GM21360 (cell line): ENCODE results near the gene CRHBP.
"Not testable (repeated sequence)": the region's sequence is repeated elsewhere in the genome, so short reads cannot be mapped to it uniquely, and the experiment has no call there.

Experiments
- ATAC-seq: cut with Tn5 transposase; IDR thresholded peaks from one replicate; pipeline ENCODE4 v1.9.1; 2021; ENCODE audit warnings: mild to moderate bottlenecking, moderate library complexity; ENCODE audit not compliant: unreplicated experiment

The CRHBP gene

DNA sequence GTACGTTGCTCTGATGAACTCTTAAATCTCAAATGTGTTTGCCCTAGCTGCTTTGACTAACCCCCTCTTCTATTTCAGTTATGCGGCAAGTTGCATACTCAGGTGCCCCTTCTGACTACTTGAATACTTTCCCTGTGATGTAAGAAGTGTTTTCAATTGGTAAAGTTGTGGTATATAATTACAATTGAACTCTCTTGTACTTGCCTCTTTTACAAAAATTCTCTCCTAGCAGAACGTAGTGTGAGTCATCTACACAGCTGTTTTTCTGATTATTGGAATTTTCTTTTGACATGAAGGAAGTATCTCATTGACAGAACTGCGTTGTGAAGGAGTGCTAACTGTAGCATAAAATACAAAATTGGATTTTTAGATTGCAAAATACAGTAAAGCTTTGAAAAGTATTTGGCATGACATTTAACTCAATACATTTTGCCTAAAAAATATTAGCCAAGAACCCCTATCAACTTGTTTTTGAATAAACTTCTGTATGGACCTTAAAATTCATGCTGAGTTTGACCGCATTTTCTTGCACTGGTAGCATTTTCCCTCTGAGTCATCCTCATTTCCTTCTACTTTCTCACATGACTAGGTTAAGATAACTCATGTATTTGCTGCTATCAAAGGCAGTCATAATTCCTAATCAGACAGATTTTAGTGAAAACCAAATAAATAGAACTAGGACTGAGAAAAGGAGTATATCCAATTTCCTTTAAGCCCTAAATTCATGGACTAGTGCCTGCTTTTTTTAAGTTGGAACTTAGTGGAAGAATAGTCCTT, 6.3 kb downstream of the CRHBP start:
- ATAC-seq: no peak

DNA sequence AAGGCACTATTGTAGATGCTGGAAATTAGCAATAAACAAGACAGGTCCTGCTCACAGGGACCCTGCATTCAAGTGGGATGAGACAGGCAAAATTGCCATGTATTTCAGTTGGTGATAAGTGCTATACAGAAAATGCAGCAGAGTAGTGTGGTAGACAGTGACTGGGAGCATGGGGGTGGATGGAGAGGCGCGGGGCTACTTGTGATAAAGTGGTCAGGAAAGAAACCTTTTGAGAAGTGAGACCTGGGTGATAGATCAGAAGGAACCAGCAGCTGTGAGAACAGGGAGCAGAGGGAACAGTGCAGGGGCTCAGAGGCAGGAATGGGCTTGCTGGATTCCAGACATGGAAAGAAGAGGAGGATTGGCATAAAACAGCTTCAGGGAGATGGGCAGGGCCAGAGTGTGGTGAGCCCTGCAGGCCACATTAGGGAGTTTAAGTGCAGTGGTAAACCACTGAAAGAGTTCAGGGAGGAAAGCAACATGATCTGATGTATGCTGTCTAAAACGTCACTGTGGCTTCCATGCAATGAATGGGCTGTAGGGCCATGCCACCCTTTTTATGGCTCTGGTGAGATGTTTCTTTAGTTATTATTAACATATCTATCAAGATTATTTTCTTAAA, 7.3 kb downstream of the CRHBP start:
- no peak for ATAC-seq

DNA sequence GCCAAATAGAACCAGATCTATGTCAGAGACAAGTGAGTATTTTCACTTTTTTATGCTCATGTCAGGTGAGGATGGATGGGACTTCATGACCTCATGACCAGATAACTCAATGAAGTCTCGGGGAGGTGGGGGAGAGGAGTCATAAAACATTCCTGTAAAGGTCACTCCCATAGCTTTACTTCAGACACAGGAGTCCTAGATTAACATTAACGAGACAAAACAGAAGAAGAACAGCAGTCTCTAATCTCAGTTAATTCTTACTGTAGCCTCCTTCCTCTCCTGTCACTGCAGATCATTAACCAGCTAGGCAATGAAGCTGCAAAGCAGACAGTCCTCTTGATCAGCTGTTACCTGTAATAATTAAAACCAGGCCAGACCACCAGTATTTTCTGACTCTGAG, 11.2 kb downstream of the CRHBP start:
- ATAC-seq: no peak

DNA sequence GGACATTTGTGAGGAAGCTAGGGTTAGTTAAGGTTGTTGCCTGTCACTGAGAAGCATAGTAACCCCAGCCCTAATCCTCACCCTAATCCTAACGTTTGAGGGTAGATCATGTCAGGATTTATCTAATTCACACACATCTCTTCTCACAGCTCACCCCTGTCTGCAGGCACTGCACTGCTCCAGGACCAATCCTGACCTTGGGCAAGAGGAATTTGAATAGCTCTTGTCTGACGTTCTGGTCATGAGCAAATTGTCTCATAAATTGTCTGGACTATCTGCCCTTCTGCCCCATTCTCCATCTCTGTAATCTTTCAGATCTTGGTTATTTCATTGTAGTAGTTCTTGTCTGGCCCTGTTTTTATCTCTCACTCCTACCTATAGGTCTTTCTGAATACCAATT, 18.7 kb downstream of the CRHBP start:
- no peak for ATAC-seq

DNA sequence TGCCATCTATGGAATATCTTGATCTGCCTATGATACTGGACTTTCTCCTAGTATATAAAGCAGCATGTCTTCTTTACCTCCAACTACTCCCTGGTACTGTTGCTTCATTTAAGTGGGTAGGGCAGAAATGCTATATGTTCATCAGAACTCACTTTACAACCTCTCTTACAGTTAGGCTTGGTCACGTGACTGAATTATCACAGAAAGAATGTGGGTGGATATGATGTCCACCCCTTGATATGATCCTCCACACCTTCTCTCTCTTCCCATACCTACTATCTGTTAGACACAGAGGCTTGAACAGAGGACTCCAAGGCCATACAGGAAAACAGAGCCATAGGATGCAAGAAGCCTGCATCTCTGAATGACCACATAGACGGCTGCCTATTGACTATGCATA, 19.8 kb downstream of the CRHBP start:
- no peak for ATAC-seq

DNA sequence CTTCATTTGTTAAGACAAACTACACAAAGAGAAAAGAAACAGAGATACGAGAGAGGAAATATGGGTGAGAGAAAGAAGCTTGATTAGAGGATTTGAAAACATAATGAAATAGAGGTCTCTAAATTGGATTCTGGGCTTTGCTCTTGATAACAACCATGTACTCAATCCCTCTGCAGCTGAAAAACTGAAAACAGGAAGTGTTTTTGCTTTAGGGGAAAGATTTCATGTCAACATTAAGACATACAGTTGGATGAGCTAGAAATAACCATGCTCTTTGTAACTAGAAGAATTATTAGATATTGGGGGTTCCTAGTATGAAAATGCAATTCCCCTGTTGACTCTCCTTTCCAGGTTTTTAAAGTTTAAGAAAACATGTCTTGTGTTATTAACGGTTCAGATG, 21.9 kb downstream of the CRHBP start:
- no peak for ATAC-seq

DNA sequence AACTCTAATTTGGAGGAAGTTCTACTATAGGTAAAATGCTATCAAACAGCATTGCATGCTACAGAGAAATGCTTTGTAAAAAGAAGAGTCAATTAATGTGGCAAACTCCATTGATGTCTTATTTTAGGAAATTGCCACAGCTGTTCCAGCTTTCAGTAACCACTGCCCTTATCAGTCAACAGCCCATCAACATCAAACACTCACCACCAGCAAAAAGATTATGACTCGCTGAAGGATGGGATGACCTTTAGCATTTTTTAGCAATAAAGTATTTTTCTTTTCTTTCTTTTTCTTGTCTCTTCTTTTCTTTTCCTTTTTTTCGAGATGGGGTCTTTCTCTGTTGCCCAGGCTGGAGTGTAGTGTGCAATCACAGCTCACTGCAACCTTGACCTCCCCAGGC, 26.0 kb downstream of the CRHBP start:
- no peak for ATAC-seq

DNA sequence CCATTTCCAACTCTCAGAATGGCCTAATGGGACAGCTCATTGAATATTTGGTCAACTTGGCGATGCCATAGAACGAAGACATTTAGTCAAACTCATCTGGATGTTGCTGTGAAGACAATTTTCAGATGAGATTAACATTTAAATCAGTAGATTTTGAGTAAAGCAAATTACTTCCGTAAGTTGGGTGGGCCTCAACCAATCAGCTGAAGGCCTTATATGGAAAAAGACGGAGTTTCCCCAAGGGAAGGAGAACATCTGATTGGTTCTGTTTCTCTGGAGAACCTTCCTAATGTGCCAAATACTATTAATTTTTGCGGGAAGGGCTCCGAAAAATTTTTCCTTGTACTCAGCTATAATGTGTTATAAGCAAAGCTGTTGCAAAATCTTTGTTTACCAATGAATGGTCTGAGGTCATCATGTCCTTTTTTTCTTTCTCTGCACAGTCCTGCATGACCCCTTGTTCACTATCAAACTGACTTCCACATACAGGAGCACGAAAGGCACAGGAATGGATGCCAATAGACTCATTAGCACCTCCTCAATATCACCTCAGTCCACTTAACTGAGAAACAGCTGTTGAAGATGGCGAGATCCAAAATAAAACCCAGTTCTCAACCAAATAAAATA, 27.8 kb downstream of the CRHBP start:
- ATAC-seq: no peak

DNA sequence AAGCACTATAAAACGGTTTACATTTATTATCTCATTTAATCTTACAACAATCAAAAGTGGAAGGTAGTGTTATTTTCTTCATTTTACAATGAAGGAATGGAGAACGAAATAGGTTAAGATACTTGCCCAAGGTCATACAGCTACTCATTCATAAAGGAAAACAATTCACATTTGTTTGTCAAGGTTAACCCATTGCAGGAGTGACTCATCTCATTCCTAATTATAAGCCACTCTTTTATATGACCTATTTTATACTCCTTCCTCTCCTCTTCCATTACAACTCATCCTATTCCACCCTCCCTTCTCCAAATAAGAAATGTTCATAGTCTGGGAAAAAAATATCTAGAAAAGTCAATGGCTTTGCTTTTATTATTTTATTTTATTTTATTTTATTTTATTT, 29.6 kb downstream of the CRHBP start:
- no peak for ATAC-seq

DNA sequence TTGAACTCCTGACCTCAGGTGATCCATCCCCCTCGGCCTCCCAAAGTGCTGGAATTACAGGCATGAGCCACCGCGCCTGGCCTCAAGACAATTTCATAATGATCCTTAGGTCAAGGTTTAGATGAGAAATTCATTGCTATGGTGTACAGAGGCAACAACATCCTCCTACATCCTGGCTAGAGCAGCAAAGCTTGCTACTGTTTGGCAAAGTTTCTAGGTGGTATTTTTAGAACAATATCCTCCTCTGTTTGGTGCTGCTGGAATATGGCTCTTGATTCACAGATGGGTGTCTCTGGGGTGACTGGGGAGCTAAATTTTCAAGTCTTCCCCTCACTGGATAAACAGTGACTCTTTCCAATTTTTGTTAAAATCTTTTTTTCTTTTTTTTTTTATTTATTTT, 30.6 kb downstream of the CRHBP start:
- no peak for ATAC-seq

DNA sequence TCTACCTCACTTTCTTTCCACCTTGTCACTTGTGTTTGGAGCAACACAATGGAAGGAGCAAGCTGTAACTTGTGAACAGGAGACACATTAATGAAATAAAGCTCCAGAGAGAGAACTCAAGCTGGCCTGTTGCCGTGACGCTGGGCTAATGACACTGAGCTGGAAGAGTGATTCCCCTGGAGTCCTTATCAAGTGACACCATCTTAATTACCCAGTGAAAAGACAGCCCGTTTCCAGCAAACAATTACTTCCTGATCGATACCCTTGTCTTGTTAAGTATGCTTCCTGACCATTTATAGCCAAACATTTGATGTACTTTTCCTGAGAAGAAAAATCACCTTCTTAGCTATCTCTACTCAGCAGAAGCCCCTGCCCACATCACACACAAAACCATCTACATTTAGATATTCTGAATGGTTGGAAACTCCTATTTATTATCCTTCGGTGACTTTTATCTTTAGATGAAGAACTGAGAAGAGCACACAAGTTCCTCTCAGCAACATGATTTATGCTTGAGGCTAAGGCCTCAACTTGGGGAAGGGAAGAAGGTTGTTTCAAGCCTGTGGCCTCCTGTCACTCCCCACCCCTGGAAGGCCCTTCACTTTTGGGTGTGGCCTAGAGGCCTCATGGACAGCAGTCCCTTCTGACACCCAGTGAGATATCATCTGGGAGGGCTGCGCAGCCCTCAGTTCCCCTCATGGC, 34.1 kb downstream of the CRHBP start:
- ATAC-seq: no peak

DNA sequence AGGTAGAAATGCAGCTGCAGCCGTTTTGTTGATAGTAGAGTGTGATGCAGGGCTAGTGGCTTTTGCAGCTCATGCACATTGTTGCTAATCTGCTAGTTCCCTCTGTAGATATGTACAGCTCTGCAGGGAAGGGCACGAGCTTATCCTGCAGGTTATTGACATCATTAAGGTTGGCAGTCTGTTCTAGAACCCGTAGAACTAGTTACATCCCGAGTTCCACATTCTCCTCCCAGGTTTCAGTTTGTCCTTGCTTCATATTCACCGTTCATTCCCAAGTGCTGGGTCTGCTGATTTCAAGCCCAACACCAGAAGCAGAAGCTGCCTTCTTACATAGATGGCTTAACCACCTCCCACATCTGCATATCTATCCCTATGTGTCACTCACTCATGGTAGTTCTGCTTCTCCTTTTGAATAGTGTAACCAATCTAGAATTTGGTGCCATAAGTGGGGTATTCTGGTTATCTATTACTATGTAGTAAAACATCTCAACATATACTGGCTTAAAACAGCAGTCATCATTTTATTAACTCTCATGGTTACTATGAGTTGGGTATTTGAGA, 38.1 kb downstream of the CRHBP start:
- ATAC-seq: no peak

DNA sequence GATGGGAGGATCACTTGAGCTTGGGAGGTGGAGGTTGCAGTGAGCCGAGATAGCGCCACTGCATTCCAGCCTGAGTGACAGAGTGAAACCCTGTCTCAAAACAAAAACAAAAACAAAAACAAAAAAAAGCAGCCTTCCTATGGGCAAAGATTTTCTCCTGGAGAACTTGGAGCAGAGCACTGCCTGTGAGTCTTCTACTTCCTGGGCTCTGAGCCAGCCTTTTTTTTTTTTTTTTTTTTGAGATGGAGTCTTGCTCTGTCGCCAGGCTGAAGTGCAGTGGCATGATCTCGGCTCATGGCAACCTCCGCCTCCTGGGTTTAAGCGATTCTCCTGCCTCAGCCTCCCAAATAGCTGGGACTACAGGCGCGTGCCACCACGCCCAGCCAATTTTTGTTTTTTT, 40.6 kb downstream of the CRHBP start:
- ATAC-seq: not testable (repeated sequence)

DNA sequence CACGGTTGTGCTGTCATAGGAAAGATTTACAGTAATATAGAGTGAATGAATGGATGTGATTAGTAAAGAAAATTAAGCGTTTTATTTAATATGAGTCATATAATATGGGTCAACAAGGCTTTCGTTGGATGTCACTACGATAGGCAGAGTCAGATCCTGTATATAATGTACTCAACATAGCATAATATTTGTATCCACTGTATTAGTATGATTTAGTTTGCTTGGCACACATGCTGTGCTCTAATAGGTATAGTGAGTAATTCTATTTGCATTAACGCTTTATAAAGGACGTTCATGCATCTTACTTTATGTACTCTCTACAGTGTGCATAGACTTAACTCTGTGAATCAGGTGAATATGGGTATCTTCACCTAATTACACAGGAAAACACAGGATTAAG, 41.5 kb downstream of the CRHBP start:
- ATAC-seq: no peak

DNA sequence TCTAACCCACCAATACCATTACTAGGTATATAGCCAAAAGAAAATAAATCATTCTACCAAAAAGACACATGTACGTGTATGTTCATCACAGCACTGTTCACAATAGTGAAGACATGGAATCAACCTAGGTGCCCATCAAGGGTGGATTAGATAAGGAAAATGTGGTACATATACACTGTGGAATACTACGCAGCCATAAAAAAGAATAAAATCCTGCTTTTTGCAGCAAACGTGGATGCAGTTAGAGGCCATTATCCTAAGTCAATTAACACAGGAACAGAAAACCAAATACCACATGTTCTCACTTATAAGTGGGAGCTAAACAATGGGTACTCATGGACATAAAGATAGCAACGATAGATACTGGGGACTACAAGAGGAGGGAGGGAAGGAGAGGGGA, 45.4 kb downstream of the CRHBP start:
- ATAC-seq: not testable (repeated sequence)

DNA sequence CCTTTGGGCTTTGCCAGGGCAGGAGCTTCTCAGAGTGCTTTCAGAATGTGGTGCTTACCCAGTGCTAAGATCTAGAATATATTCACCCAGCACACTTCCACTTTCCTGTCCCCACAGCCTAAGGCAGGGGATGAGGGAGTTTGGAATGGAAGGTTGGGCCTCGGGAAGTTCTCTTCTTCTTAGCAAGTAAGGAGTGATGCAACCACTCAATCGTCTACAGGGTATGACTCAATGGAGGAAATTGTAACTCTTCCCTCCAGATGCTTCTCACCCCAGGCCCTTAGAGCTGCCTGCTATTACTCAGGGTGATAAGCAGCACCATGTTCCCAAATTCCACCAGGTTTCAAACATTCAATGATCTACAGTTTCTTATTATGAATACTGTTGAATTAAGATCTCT, 46.6 kb downstream of the CRHBP start:
- ATAC-seq: no peak

DNA sequence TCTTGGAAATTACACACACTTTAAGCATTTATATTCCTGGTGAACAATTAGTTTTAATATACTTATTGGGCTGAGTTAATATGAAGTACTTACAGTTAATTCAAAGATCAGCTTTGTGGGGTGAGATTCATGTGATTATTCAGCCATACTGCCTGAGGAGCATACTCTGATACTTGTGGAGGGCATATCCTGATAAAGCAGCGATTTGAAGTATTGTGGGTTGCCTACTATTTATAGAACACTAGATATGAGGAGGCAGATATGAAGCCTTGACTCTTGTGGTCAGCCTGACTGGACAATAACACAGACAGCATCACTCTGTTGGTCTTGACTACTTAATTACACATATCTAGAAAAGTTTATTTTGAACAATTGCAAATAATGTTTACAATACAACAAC, 50.4 kb downstream of the CRHBP start:
- no peak for ATAC-seq

DNA sequence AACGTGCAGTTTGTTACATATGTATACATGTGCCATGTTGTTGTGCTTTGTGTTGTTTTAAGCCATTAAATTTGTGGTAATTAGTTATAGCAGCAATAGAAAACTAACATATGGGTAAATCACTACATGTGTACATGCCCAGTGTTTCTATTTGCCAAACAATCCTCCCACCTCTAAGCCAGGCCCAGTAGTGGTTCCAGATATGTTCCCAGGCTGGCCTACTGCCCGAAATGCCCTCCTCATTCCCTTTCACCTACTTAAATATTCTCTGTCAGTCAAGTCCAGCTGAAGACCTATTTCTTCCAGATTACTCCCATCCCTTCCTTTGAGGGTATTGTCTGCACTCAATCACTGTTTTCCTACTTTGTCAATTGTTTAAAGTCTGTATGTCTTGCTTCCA, 53.3 kb downstream of the CRHBP start:
- ATAC-seq: no peak

DNA sequence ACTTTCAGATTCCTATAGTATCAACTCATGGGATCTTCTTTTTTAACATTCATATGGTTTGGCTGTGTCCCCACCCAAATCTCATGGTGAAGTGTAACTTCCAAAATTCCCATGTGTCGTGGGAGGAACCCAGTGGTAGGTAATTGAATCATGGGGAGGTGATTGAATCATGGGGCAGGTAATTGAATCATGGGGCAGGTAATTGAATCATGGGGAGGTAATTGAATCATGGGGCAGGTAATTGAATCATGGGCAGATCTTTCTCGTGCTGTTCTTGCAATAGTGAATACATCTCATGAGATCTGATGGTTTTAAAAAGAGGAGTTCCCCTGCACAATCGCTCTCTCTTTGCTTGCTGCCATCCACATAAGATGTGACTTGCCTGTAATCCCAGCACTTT, 55.6 kb downstream of the CRHBP start:
- ATAC-seq: no peak

DNA sequence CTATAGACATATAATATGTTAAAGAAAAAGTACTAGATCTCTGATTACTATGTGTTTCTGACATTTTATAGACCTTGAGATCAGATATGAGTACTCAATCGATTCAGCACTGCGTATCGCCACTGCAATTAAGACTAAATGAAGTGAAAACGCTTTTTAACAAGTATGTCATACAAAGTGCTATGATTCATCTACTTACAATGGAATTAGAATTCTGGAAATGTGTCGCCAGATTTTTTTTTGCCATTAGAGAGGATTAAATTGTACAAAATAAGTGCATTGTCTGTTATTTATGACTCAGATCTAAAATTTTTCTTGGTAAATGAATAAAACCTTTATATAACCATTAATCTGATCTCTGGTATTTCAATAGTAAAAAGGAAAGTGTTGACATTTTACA, 57.4 kb downstream of the CRHBP start:
- ATAC-seq: no peak

DNA sequence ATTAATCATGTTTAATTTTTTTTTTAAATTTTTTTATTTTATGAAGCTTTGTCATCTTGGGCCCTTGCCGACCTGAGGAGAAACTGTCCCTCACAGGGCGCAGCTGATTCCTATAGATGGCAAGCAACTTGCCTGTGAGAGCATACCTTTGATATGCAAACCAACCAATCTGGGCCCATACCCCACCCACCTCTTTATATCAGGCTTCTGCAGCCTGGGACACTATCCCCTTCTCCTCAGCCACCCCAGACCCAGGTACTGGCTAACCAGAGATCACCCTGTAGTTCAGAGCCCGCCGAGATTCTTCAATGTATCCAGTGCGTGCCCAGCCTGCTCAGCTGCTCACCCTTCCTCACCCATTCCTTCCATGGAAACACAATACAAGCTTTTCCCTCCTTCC, 58.7 kb downstream of the CRHBP start:
- ATAC-seq: no peak
